Bronchial epithelial cell (primary cell): ENCODE measurements around the gene SHROOM3. TPM values are rescaled to one million over a fixed set of nuclear protein-coding genes. Genes with fewer than 3 reads are reported as not detected.

Experiments used
- DNase-seq: peaks from one replicate; pipeline ENCODE4 v3.0.0-alpha.2; 2010; ENCODE audit warnings: low read depth
- FAIRE-seq: peaks from 2 replicates; lab custom pipeline; 2011; peaks lifted over from hg19 to GRCh38; lab: Jason Lieb, UNC
- H3K27me3 ChIP-seq: 2 replicates; pipeline ENCODE4 v1.5.1; 2011; ENCODE audit warnings: low read length; ENCODE audit not compliant: control insufficient read depth, insufficient read depth
- H3K36me3 ChIP-seq: 2 replicates; pipeline ENCODE4 v1.5.1; 2011; ENCODE audit warnings: low read length; ENCODE audit not compliant: control insufficient read depth, insufficient read depth
- H3K4me3 ChIP-seq: 2 replicates; pipeline ENCODE4 v1.5.1; 2011; ENCODE audit warnings: mild to moderate bottlenecking, low read depth, low read length, control low read depth
- CTCF ChIP-seq: IDR thresholded peaks from 2 replicates; pipeline ENCODE4 v1.5.1; 2011; ENCODE audit warnings: mild to moderate bottlenecking, moderate library complexity, low read length, control low read depth, inconsistent platforms; ENCODE audit not compliant: insufficient read depth, severe bottlenecking
- total RNA-seq: library from RNA; depleted of rRNA; stranded (reverse); fragments of >200 nt; gene quantifications from 2 replicates; pipeline ENCODE4 v1.2.1, GENCODE V29; 2014

Gene SHROOM3
- total RNA-seq, 1 donor from 2014 or later = 6.3 TPM

GRCh38 chr4:76640353-76640910, 205.4 kb downstream of the SHROOM3 start:
- no peaks in the 10 kb centered on the region for H3K36me3 ChIP-seq
- no peak overlapping the region for H3K4me3 ChIP-seq
- peak; percentile 83 for FAIRE-seq
- no peaks in the 10 kb centered on the region for H3K27me3 ChIP-seq
- TF ChIP-seq CTCF = peak; percentile 11
- DNase-seq = peak; percentile 77

- DNase-seq (no peak), FAIRE-seq (no peak)
- no peak overlapping the region for H3K4me3 ChIP-seq
- H3K27me3 ChIP-seq = no peaks in the 10 kb centered on the region
- TF ChIP-seq CTCF = no peak
- H3K36me3 ChIP-seq = no peaks in the 10 kb centered on the region
These were observed 206.3 kb downstream of the SHROOM3 start for GRCh38 chr4:76641351-76641750.

- H3K36me3 ChIP-seq = no peaks in the 10 kb centered on the region
- no peak for DNase-seq
- no peak for FAIRE-seq
- H3K27me3 ChIP-seq = no peaks in the 10 kb centered on the region
- no peak overlapping the region for H3K4me3 ChIP-seq
- no peak for TF ChIP-seq CTCF
These were observed 206.7 kb downstream of the SHROOM3 start for GRCh38 chr4:76641758-76642157.

GRCh38 chr4:76644831-76645485, 209.9 kb downstream of the SHROOM3 start:
- no peak overlapping the region for H3K4me3 ChIP-seq
- no peaks in the 10 kb centered on the region for H3K27me3 ChIP-seq
- no peak for FAIRE-seq
- TF ChIP-seq CTCF = no peak
- no peaks in the 10 kb centered on the region for H3K36me3 ChIP-seq
- no peak for DNase-seq

- FAIRE-seq (no peak), DNase-seq (no peak)
- Histone ChIP-seq H3K4me3 (no peak overlapping the region), H3K27me3 (no peaks in the 10 kb centered on the region), H3K36me3 (no peaks in the 10 kb centered on the region)
- TF ChIP-seq CTCF = no peak
These were observed 214.1 kb downstream of the SHROOM3 start for GRCh38 chr4:76649086-76649485.

GRCh38 chr4:76651616-76652015, 216.6 kb downstream of the SHROOM3 start:
- no peak overlapping the region for H3K4me3 ChIP-seq
- FAIRE-seq = no peak
- H3K27me3 ChIP-seq = no peaks in the 10 kb centered on the region
- no peak for TF ChIP-seq CTCF
- no peaks in the 10 kb centered on the region for H3K36me3 ChIP-seq
- DNase-seq = no peak
